GM21447 (cell line): ENCODE measurements around the gene ZNF185.

Experiments
- ATAC-seq: cut with Tn5 transposase; IDR thresholded peaks from one replicate; pipeline ENCODE4 v1.9.1; 2021; ENCODE audit not compliant: unreplicated experiment

The ZNF185 gene

DNA sequence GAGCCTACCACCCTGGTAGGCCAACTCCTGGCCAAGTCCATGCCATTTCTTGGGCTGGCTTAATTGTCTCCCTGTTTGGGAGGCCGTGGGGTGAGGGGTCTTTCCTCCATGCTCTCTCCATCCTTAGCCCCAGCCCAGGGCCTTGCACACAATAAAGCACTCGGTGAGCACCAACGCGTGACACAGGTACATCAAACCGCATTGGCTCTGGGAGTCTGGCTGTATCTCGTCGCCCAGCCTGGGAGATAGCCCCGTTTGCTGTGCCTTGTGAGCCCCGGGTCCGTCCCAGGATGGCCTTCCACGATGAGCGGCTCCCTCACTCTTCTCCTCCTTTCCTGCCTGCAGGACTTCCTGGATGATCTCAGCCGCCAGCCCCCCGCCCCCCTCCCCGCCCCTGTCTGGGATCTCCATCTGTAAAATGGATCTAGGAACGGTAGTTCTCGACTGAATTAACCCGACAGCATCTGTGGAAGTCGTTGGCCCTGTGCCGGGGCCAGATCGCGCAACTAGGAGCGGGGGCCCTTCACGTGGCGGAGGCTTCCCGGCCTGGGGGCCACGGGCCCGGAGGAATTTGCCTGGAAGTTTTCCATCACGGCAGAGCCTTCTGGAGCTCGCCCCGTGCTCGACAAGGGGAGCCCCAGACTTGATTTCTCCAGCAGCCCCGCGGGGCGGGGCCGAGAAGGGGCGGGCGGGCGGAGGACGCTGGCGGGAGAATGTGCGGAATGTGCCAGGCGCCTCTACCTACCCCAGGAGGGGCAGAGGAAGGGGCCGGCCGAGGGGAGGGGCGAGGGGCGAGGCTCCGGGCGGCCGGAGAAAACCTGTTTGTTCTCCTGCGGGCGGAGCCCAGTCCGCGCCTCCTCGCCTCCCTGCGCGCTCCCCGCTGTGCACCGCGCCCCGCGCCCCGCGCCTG is at the start of gene ZNF185:
Gene ZNF185, plus strand, starts transcription at position 846 of the 910 bp plus-strand sequence. CDS start 16,423 bp downstream, outside the sequence.
- ATAC-seq = no peak

DNA sequence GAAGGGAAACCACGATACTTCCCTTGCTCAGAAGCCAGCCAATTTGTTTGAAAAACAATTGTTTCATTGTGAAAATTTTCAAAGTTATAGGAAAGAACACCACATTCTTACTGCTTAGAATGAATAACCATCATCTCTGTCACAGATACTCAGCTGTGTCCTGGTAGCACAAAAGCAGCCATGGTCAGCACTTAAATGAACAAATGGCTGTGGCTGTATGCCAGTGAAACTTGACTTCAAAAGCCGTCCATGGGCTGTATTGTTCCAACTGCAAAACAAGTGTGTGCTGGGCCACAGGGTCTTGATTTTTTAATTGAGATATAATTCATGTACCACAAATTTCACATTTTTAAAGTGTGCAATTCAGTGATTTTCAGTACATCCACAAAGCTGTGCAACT is 47.4 kb upstream of the ZNF185 start:
- ATAC-seq = no peak

DNA sequence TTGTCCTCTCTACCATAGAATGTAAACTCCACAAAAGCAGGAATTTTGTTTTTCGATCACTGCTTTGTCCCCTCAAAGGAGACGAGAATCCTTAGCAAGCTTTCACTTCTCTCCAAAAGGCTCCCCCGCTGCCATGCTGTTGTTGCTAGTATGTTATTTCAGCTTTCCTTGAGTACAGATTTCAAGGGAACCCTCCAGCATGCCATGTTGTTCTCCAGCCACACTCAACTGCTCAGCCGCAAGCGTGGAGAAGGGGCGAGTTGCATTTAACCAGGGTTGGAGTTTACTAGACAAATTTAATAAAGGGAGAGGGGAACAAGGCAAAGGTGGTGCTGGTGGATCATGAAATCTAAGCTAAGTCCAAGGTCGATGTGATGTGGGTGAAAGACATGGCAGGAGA is 43.9 kb upstream of the ZNF185 start:
- ATAC-seq = no peak

DNA sequence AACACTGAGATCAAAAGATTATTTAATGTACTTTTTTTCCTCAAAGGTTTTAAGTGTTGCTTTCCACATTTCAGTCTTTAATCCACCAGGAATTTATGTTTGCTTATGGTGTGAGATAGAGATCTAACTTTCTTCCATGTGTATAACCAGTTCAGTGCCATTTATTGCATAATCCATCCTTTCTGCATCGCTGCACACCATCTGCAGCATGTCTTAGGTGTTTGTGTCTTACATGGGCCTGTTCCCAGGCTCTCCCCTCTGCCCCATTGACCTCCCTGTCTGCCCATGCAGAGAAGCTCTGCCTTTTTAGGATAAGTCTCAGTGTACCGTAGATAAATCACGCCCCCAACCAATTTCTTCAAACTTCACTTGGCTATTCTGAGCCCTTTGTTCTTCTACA is 36.8 kb upstream of the ZNF185 start:
- no peak for ATAC-seq

DNA sequence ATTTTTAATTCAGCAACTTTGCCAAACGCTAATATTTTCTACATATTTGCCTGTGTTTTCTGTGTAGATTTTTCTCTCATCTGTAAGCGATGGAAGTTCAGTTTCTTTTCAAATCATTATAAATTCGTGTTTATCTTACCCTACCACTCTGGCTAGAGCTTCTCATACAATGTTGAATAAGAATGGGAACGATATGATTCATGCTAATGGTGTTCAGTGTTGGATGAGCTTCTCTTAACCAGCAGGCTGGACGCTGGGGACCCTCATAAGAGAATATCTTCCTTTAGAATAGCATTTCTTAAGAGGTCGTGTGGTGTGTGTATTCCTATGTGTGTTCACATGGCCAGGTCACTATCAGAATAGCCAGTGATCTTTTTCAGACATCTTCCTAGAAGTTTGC is 36.0 kb upstream of the ZNF185 start:
- no peak for ATAC-seq

DNA sequence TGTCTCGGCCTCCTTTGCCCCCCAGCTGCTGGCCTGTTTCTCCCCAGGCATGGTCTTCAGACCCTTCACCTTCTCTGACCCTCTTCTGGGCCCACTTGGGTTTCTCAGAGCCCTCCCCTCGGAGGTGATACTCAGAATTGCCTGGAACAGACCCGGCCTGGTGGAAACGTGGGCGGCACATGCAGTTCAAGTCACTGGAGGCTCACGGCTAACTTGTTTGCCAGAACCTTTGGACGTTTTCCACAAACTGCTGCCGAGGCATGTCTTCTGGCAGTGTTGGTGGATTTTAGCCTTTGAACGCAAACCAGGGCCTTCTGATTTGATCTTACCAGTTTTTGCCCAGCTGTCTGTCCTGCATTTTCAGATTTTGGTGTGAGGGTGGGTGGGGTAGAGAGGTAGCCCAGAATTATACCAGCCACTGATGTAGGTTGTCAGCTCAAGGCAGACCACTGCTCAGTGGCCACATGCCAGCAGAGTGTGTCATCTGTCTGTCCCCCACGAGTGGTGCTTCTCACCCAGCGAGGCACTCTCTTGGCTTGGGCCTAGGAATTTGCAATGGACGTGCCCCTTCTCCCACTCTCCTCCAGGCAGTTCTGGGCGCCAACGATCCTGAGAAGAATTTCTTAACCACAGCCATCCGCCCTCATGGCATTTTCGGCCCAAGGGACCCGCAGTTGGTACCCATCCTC is 32.5 kb upstream of the ZNF185 start:
- no peak for ATAC-seq

DNA sequence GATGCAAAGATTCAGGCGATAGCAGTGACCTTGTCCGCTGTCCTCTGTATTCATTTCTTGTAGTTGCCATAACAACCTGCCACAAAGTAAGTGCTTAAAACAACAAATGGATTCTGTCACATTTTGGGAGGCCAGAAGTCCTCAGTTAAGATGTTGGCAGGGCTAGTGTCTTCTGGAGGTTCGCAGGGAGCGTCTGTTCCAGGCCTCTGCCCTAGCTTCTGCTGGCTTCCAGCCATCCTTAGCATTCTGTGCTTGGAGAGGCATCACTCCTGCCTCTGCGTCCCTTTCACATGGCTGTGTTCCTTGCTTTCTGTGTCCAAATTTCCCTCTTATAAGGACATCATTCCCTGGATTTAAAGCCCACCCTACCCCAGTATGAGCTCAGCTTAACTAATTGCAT is 31.5 kb upstream of the ZNF185 start:
- ATAC-seq = no peak

DNA sequence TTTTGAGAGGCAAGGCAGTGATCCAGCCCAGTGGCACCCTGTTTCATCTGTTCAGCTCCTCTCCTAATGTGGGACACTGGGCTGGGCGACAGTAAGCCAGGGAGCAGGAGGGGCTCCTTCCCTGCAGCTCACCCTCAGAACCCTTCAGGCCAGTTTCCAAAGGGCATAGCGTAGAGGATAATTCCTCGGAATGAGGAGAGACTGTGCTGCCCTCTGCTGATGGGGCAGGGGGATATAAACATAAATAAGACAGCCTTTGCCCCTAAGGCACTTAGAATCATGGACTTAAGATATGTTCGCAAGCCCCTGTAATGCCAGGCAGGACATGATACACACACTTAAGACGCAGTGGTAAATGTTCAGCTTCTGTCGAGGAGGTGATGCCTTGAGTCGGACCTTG is 27.9 kb upstream of the ZNF185 start:
- ATAC-seq = no peak

DNA sequence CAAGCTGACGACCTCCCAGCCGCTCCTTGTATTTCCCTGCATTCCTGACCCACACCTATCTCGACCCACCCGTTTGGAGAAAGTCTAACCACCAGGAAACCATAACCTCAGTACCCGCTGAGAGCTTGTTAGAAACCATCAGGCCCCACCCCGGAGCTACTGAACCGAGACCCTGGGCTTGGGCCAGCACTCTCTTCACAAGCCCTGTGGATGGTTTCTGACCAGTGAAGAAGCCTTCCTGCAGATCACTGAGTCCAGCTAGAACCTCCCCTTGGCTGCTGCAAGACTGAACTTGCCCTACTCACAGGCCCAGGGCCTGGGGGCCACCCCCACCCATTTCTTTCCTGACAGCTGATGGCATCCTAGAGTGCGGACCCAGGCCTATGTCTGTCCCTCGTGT is 26.6 kb upstream of the ZNF185 start:
- ATAC-seq = no peak

DNA sequence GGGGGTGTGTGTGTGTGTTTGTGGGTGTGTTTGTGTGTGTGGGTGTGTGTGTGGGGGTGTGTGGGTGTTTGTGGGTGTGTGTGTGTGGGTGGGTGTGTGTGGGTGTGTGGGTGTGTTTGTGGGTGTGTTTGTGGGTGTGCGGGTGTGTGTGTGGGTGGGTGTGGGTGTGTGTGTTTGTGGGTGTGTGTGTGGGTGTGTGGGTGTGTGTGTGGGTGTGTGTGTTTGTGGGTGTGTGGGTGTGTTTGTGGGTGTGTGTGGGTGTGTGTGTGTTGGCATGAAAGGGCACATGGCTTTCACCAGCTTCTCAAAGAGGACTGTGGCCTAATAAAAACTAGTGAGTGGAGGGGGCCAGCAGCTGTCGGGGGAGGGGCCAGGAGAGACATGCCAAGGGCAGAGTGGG is 25.3 kb upstream of the ZNF185 start:
- no peak for ATAC-seq

DNA sequence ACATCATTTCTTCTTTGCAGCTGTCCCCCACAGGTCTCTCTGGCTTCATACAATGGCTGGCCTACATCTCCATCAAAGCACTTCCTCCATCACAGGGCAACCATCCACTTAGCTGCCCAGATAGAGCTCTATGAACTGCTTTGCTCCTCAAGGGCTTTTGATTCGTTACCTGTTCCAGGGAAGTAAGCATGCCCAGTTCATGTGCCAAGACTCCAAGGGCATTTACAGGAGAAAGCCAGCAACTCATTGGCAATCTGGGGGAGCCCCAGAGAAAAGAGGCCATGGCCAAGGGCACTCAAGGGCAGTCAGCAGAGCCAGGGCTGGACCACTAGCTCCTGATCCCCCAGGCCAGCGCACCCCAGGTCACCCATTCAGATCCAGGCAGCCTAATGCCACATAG is 24.5 kb upstream of the ZNF185 start:
- no peak for ATAC-seq

DNA sequence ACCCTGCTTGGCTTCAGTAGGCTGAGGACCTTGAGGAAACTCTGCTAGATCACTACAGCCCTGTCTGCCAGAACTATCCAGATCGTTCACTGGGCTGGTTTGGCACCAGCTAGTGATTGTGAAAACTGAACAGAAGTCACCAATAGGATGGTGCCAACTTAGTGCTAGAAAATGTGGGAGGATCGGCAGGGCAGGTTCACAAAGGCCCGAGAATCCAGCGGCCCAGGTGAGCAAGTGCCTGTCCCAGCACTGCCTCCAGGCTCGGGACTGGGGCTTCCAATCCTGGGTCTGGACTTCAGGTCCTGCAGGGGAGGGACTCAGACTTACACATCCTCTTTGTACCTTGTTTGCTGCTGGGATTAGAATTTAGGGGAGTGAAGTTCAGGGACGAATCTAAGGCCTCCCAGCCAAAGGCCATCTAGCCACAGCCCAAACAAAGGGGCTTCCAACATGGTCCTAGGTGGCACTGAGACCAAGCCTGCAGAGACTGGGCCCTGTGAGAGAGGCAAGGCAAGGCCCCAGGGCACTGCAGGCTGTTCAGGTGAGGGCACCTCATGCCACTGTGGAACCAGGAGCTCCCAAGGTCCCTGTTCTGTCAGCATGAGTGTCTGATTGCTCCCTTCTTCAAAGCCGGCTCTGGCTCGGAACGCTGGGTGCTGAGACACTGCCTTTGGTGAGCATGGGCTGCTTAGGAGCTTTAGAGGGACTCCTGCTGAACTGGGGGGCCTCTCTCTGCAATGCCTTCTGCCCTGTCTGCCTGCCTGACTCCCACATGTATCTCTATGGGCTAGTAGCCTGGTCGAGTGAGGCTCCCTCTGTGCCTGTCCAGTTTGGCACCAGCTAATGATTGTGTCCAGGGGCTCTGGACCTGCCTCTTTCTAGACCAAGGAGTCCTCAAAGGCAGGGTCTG is 20.7 kb upstream of the ZNF185 start:
- no peak for ATAC-seq

DNA sequence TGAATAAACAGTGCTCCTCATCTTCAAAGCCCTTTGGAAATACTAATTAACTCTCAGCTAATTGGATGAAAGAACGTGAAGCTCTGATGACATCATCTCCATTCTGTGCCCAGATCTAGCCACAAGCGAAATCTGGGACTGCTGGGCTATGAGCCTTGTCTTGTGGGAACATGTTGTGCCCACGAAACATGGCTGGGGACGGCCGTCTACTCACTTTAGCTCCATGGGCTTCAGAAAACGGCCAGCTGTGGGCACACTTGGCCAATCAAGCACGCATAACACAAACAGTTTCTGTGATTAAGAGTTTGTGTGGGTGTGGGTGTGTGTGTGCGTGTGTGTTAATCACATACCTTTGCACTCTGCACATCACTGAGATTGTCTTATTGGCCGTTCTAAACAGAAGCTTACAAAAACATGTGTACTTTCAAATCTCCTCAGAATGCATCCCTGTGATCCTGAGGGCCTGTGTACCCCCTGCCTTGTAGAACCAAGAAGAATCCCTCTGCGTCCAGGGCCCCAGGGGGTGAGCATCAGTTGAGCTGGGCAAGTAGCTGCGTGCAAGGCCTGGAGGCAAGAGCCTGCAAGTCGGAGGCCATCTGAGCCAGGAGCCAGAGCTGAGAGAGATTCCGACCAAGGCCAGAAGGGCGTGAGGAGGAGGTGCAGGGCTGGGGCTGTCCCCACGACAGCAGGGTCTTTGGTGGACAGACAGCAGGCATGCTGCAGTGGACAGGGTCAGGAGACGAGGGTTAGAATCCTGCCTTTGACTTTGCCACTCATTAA is 18.7 kb upstream of the ZNF185 start:
- ATAC-seq = no peak

DNA sequence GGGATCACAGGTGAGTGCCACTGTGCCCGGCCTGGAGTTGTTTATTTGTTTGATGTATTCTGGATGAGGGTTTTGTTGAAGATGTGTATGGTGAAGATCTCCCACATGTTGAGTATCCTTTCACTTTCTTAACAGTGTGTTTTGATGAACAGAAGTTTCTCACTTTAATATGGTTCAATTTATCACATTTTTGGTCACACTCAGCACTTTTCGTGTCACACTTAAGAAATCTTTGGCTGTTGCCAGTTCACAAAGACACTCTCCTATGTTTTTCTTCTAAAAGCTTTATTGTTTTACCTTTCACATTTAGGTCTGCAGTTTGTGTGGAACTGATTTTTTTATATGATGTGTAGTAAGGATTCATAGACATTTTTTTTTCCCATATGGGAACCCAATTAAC is 16.6 kb upstream of the ZNF185 start:
- ATAC-seq = no peak

DNA sequence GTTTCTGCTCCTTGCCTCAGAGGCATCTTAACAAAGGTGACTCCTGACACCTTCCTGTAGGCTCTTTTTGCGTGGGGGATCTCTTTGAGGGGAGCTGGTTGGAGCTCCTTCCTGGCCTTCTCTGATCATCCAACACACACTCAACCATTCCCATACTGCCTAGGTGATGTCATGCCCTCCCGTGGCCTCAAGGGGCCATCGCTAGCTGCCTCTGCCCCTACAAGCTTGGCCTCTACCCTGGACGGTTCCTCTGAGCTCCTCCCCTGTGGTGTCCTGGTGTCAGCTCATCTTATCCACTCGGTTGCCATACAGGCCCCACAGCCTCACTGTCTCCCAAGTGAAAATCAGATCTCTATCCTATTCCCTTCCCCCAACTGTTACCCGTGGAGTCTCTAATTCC is 13.7 kb upstream of the ZNF185 start:
- ATAC-seq = no peak

DNA sequence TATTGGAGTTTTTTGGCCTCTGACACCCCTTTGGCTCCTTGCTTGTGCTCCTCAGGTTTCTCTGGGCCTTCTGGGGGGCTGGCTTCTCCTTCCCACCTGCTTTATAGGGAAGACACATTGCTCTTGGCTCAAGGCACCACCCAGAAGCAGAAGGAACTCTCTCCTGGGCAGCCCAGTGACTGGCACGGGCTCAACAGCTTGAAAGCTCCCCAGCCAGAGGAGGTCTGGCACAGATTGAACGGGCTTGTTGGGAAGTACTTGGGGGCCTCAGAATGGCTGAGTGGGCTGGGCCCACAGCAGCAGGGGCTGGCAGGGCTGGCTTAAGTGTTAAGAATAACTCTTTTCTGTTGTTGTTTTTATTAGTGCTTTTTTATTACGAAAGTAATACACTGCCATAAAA is 11.2 kb upstream of the ZNF185 start:
- ATAC-seq = no peak

DNA sequence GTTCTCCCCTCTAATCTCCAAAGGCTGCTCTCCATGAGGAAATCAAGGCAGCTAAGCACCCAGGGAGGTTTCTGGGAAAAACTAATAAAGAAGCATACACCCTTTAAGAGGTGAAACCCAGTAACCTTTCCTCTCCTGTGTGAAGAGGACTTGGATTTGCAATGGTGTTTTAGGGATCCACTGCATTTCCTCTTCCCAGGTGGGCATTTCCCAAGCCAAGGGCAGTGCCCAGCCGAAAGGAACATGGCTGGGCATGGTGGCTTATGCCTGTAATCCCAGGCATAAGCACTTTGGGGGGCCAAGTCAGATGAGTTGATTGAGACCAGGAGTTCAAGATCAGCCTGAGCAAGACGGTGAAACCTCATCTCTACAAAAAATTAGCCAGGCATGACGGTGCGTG is 5.4 kb upstream of the ZNF185 start:
- ATAC-seq = no peak

DNA sequence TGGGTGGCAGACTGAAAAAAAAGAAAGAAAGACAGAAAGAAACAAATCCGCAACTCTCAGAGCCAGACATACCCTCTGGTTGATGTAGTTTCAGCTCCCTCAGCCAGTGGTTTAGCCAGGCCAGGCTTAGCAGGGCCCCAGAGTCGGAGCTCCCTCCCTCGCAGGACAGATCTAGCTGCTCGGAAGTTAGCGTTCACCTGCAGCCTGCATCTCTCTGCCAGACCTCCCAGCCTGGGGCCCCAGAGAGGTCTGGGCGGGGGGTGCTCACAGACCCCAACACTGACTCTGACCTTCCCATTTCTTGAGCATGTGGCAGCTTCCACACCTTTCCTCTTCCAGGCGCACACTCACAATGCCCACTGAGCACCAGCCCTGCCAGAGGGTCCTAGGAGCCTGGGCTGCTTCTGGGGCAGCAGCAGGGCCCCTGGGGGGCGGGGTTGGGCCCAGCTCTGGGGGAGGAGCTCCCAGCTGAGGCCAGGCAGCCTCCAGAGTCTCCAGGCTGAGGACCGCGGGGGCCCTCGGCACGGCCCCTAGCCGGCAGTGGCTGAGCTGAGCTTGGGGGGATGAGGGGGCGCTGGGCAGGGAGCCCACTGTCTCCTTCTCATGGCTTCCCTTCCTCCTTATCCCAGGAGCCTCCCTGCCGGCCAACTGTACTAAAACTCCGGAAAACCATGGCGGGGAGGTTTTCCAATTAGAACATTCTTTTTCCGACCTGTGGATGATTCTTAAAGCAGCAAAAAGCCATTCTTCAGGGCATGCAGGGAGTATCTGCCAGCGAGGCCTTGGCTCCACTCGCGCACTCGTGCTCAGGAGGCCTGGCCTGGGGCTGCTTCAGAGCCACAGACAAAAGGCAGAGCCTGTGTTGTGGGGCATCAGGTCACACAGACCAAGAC is 4.6 kb upstream of the ZNF185 start:
- no peak for ATAC-seq

DNA sequence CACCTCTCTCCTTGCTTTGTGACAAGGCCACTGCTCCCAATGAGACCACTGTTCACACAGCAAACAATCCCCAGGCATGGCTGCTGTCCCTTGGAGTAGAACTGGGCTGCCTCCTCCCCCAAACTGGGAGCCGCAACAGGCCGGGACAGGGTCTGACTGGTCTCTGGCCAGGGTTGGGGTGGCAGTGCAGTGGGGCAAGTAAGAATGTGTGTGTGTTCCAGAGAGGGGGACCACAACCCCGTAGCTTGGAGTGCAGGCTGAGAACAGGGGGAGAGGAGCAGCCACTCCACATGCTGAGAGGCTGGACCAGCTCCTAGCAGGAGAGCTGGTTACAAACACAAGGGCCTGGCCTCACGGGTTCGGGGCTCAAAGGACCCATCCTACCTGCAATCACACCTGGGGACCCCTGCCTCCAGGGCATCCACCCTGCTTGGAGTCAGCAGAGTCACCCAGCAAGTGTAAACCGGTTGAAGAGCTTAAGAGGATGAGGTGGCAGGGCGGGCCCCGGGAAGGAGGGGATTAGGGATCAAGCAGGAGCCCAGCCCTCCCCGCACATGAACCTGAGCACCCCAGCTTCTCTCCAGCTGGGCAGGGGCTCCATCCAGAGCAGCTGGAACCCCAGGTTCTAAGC is 3.8 kb upstream of the ZNF185 start:
- ATAC-seq = no peak
